ENCODE data around the gene PSMG3. TPM values are rescaled to one million over a fixed set of nuclear protein-coding genes. Genes with fewer than 3 reads are reported as not detected.

Gene PSMG3
- polyA plus RNA-seq, 1 donor (not counting 4 experiments of a cell fraction or from before 2014, with no cell fraction given): 49.6 TPM

- Histone ChIP-seq H3K36me3 (ENCODE audit: control insufficient read depth in 2 of 2, extremely low read depth in 1 of 2, insufficient read depth in 2 of 2, low read length in 2 of 2) (peaks cover 0 to 12% of the 10 kb centered on the region in 2 experiments), H3K9ac (ENCODE audit: control insufficient read depth, extremely low read depth, insufficient read depth, low read length) (peak overlapping the region; percentile 53), H3K27me3 (ENCODE audit: control insufficient read depth, extremely low read depth, insufficient read depth, low read length) (no peaks in the 10 kb centered on the region), H2AFZ (ENCODE audit: control insufficient read depth, low read length) (no peak overlapping the region), H3K9me3 (ENCODE audit: control insufficient read depth, low read depth, low read length) (no peaks in the 10 kb centered on the region), H3K4me2 (ENCODE audit: control insufficient read depth, extremely low read depth, insufficient read depth, low read depth, low read length) (no peak overlapping the region), H3K4me3 (ENCODE audit: control insufficient read depth in 2 of 3, extremely low read depth in 1 of 3, insufficient read depth in 2 of 3, low read depth in 1 of 3, low read length in 3 of 3) (no peak overlapping the region), H3K9me1 (ENCODE audit: control insufficient read depth, extremely low read depth, insufficient read depth, low read length) (no peaks in the 10 kb centered on the region), H3K79me2 (ENCODE audit: control insufficient read depth, insufficient read depth, low read length) (peaks cover 9% of the 10 kb centered on the region), H3K27ac (ENCODE audit: control insufficient read depth, insufficient read depth, low read length) (peak overlapping the region; percentile 0), H4K20me1 (ENCODE audit: control insufficient read depth, extremely low read depth, insufficient read depth, low read length) (peaks cover 5% of the 10 kb centered on the region), H3K4me1 (ENCODE audit: control insufficient read depth, extremely low read depth, insufficient read depth, low read length) (peaks cover 18% of the 10 kb centered on the region)
- FAIRE-seq (peak; percentile 83), DNase-seq (ENCODE audit: low read depth, low spot score) (no peak)
- dilution Hi-C loops (cut with MboI; ENCODE audit: extremely low pct_ligation_motif_present, low sequenced_read_pairs): no loop called here
- TF ChIP-seq, protein P1, sequence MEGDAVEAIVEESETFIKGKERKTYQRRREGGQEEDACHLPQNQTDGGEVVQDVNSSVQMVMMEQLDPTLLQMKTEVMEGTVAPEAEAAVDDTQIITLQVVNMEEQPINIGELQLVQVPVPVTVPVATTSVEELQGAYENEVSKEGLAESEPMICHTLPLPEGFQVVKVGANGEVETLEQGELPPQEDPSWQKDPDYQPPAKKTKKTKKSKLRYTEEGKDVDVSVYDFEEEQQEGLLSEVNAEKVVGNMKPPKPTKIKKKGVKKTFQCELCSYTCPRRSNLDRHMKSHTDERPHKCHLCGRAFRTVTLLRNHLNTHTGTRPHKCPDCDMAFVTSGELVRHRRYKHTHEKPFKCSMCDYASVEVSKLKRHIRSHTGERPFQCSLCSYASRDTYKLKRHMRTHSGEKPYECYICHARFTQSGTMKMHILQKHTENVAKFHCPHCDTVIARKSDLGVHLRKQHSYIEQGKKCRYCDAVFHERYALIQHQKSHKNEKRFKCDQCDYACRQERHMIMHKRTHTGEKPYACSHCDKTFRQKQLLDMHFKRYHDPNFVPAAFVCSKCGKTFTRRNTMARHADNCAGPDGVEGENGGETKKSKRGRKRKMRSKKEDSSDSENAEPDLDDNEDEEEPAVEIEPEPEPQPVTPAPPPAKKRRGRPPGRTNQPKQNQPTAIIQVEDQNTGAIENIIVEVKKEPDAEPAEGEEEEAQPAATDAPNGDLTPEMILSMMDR (optimal IDR thresholded peaks at IDR 0.05 in 1 of 3, IDR thresholded peaks at IDR 0.05 in 1 of 3, conservative IDR thresholded peaks at IDR 0.05 in 1 of 3; ENCODE audit: extremely low read depth in 1 of 3, insufficient read depth in 2 of 3, low read length in 3 of 3): no peak
- TF ChIP-seq EZH2 (IDR thresholded peaks at IDR 0.05; ENCODE audit: low read length): no peak
These were observed 26.0 kb downstream of the PSMG3 start for GRCh38 chr7:1543826-1544177.

GRCh38 chr7:1542841-1543747 lies 26.7 kb downstream of the PSMG3 start:
- Histone ChIP-seq H2AFZ (ENCODE audit: control insufficient read depth, low read length) (no peak overlapping the region), H3K4me2 (ENCODE audit: control insufficient read depth, extremely low read depth, insufficient read depth, low read depth, low read length) (no peak overlapping the region), H3K9me3 (ENCODE audit: control insufficient read depth, low read depth, low read length) (no peaks in the 10 kb centered on the region), H3K4me1 (ENCODE audit: control insufficient read depth, extremely low read depth, insufficient read depth, low read length) (peaks cover 18% of the 10 kb centered on the region), H3K79me2 (ENCODE audit: control insufficient read depth, insufficient read depth, low read length) (peaks cover 14% of the 10 kb centered on the region), H3K9me1 (ENCODE audit: control insufficient read depth, extremely low read depth, insufficient read depth, low read length) (no peaks in the 10 kb centered on the region), H3K27ac (ENCODE audit: control insufficient read depth, insufficient read depth, low read length) (no peak overlapping the region), H4K20me1 (ENCODE audit: control insufficient read depth, extremely low read depth, insufficient read depth, low read length) (peaks cover 9% of the 10 kb centered on the region), H3K4me3 (ENCODE audit: control insufficient read depth in 2 of 3, extremely low read depth in 1 of 3, insufficient read depth in 2 of 3, low read depth in 1 of 3, low read length in 3 of 3) (no peak overlapping the region), H3K9ac (ENCODE audit: control insufficient read depth, extremely low read depth, insufficient read depth, low read length) (no peak overlapping the region), H3K27me3 (ENCODE audit: control insufficient read depth, extremely low read depth, insufficient read depth, low read length) (no peaks in the 10 kb centered on the region), H3K36me3 (ENCODE audit: control insufficient read depth in 2 of 2, extremely low read depth in 1 of 2, insufficient read depth in 2 of 2, low read length in 2 of 2) (peaks cover 0 to 14% of the 10 kb centered on the region in 2 experiments)
- FAIRE-seq: no peak
- dilution Hi-C loops (cut with MboI; ENCODE audit: extremely low pct_ligation_motif_present, low sequenced_read_pairs): no loop called here
- no peak for TF ChIP-seq EZH2 (IDR thresholded peaks at IDR 0.05; ENCODE audit: low read length)
- TF ChIP-seq, protein P1 (optimal IDR thresholded peaks at IDR 0.05 in 1 of 3, IDR thresholded peaks at IDR 0.05 in 1 of 3, conservative IDR thresholded peaks at IDR 0.05 in 1 of 3; ENCODE audit: extremely low read depth in 1 of 3, insufficient read depth in 2 of 3, low read length in 3 of 3): no peak
- no peak for DNase-seq (ENCODE audit: low read depth, low spot score)
